ENCODE data around the gene DCAF6. TPM values are rescaled to one million over a fixed set of nuclear protein-coding genes. Genes with fewer than 3 reads are reported as not detected.

Gene DCAF6, protein sequence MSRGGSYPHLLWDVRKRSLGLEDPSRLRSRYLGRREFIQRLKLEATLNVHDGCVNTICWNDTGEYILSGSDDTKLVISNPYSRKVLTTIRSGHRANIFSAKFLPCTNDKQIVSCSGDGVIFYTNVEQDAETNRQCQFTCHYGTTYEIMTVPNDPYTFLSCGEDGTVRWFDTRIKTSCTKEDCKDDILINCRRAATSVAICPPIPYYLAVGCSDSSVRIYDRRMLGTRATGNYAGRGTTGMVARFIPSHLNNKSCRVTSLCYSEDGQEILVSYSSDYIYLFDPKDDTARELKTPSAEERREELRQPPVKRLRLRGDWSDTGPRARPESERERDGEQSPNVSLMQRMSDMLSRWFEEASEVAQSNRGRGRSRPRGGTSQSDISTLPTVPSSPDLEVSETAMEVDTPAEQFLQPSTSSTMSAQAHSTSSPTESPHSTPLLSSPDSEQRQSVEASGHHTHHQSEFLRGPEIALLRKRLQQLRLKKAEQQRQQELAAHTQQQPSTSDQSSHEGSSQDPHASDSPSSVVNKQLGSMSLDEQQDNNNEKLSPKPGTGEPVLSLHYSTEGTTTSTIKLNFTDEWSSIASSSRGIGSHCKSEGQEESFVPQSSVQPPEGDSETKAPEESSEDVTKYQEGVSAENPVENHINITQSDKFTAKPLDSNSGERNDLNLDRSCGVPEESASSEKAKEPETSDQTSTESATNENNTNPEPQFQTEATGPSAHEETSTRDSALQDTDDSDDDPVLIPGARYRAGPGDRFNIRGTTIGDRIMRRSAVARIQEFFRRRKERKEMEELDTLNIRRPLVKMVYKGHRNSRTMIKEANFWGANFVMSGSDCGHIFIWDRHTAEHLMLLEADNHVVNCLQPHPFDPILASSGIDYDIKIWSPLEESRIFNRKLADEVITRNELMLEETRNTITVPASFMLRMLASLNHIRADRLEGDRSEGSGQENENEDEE
- total RNA-seq = 70.0 and 77.1 TPM in 2 replicates

DNA sequence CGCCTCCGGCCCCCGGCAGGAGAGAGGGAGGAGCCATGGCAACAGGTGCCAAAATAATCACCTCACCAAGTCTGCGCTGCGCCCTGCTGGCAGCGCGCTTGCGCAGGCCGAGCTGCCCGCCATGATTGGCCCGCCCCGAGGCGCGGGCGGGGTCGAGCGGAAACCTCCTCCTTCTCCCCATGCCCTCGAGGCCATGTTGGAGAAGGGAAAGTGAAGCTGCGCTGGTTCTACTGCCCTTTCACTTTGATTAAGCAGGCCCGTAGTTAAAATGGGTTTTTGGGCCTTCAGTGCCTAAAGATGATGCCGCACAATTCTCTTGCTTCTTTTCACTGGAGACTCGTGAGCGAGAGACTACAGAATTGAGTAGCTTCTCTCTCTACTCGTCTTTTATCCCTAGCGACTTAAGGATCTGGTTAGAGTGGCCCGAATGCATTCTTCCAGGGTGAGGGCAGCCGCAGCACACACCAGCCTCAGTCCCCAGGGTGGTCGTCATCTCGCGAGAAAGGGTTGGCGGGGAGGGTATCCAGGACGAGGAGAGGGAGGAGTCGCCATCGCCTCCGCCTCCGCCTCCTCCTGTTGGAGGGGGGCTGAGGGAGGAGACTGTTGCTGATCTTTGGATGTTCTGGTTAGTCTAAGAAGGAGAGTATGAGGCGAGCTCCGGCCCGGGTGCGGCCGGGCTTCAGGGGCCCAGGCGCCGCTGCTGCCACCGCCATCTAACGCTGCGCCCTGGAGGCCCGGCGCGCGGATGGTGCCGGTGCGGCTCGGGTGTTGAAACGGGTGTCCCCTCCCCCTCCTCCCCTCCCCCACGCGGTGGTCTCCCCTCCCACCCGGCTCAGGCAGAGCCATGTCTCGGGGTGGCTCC, at the start of gene DCAF6:
Gene DCAF6 (plus strand): TSS at position 616 of the 862 bp plus-strand sequence. CDS start 229 bp downstream, at position 845.

DNA sequence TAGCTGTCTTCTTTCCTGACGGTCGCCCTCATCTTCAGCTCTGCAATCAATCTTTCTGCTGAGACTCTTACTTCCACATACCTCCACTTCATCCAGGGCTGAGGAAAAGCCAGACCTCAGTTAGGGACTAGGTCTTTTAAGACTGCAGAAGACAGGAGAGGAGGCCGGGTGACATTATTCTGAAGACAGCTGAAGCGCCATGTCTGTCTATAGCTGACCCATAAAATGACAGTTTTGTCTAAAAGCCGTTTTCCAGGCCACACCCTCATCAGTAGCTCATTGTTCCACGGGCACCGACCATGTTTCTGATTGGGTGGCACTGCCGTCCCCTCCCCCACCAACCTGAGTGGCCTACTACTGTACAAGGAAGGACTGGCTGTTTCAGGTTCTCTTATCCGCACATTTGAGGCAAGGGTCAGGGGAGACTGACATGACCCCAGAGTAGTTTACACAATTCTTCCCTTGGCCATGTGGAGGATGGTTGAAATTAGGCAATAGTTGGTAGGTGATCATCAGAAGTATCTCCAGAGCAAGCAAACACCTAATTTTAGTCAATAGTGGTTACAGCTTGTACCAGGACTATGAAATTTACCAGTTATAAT, 22.5 kb upstream of the DCAF6 start, which contains the start of gene ADCY10:
Gene ADCY10 (minus strand): TSS at position 240 of the 602 bp plus-strand sequence. CDS start 8,994 bp downstream, outside the sequence.

DNA sequence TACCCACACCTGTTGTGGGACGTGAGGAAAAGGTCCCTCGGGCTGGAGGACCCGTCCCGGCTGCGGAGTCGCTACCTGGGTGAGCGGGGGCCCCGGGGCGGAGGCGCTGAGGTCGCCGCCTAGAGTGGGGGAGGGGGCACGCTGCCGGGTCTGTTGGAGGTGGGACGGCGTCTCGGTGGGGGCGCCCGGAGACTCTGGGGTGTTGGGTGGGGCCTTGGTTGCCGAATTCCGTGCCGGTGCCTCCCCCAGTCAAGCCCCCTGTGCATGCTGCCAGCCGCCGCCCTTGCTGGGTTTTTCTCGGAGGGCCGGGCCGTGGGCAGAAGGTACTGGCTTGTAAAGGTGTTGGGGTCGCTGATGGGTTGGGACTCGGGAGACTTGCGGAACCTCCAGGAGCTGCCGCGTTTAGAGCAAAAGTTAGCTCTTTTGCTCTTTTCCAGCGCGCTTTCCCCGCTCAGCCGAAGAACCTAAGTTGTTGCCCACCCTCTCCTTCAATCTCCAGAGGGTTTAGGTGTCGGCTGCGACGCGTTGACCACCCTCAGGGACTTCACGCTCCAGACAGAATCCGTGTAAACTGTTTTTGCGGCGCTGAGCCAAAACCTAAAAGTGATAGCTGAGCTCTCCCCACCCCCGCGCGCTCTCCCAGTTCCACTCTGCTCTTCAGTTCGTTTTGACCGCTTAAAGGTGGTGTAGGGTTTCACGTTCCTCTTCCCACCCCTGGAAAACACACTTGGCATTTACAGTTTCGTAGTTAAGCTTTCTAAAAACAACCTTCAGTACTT, 636 bp downstream of the DCAF6 start, which contains the start of gene MPC2:
Gene MPC2 (minus strand): TSS at position 143 of the 779 bp plus-strand sequence. CDS start 1,231 bp downstream, outside the sequence.

Small RNAs within 50 kb of the gene (small RNA-seq; reads per million reads assigned to genes)
- not detected for gene MIR1255B2

Other genes starting within 250 kb of the DCAF6 start
- gene MPZL1, start 214.7 kb upstream of the DCAF6 start, total RNA-seq = 136 and 144 TPM in 2 replicates
- gene ADCY10, start 22.5 kb upstream of the DCAF6 start, total RNA-seq = under 0.01 and 0.07 TPM in 2 replicates
- 28.9 and 33.5 TPM in 2 replicates for gene MPC2, start 389 bp downstream of the DCAF6 start, total RNA-seq
- 15.3 and 19.8 TPM in 2 replicates for gene GPR161, start 200.2 kb downstream of the DCAF6 start, total RNA-seq
- 49.8 and 50.9 TPM in 2 replicates for gene TIPRL, start 242.3 kb downstream of the DCAF6 start, total RNA-seq

All from thoracic aorta endothelial cell (primary cell).